DMS114 treated with DMSO at 0.1 percent for 48 hours (cell line): ENCODE measurements around the gene PLCL1.

Experiments used
- DNase-seq: peaks from one replicate; lab custom pipeline; 2025; ENCODE audit not compliant: unreplicated experiment; lab: John Stamatoyannopoulos, UW

Gene PLCL1

GRCh38 chr2:197804049-197804757 lies at the start of gene PLCL1:
TSS of gene PLCL1 (plus strand) at chr2:197804593.
- DNase-seq, result peak; percentile 77

- DNase-seq, result no peak
Measured at GRCh38 chr2:197759013-197759412, 45.4 kb upstream of the PLCL1 start.

GRCh38 chr2:197759625-197760292 lies 44.6 kb upstream of the PLCL1 start:
- DNase-seq, result no peak

- no peak for DNase-seq
Measured at GRCh38 chr2:197760293-197760657, 44.1 kb upstream of the PLCL1 start.

GRCh38 chr2:197777823-197778407 lies 26.5 kb upstream of the PLCL1 start:
- peak; percentile 39 for DNase-seq

GRCh38 chr2:197779261-197779660 lies 25.1 kb upstream of the PLCL1 start:
- no peak for DNase-seq

GRCh38 chr2:197782126-197782525 lies 22.3 kb upstream of the PLCL1 start:
- DNase-seq, result no peak

- no peak for DNase-seq
Measured at GRCh38 chr2:197784956-197785941, 19.1 kb upstream of the PLCL1 start, which contains the start of gene BOLL. TSS of gene BOLL (minus strand) at chr2:197785319. CDS start at chr2:197781850, 3,469 bp downstream.

- no peak for DNase-seq
Measured at GRCh38 chr2:197786010-197786877, 18.1 kb upstream of the PLCL1 start.

GRCh38 chr2:197793456-197793855 lies 10.9 kb upstream of the PLCL1 start:
- no peak for DNase-seq

- no peak for DNase-seq
Measured at GRCh38 chr2:197795277-197795676, 9.1 kb upstream of the PLCL1 start.

- DNase-seq, result no peak
Measured at GRCh38 chr2:197798187-197798586, 6.2 kb upstream of the PLCL1 start.

- DNase-seq, result no peak
Measured at GRCh38 chr2:197799068-197799467, 5.3 kb upstream of the PLCL1 start.

- no peak for DNase-seq
Measured at GRCh38 chr2:197800091-197800490, 4.3 kb upstream of the PLCL1 start.

GRCh38 chr2:197801033-197801432 lies 3.4 kb upstream of the PLCL1 start:
- no peak for DNase-seq

- peak; percentile 58 for DNase-seq
Measured at GRCh38 chr2:197803033-197803444, 1.4 kb upstream of the PLCL1 start.

GRCh38 chr2:197804758-197805714 lies 643 bp downstream of the PLCL1 start:
- DNase-seq, result no peak

- DNase-seq, result no peak
Measured at GRCh38 chr2:197805715-197806633, 1.6 kb downstream of the PLCL1 start.
